Measurements from ENCODE around the gene SMIM11.
"Not testable (repeated sequence)": the region's sequence is repeated elsewhere in the genome, so short reads cannot be mapped to it uniquely, and the experiment has no call there.

Gene SMIM11

DNA sequence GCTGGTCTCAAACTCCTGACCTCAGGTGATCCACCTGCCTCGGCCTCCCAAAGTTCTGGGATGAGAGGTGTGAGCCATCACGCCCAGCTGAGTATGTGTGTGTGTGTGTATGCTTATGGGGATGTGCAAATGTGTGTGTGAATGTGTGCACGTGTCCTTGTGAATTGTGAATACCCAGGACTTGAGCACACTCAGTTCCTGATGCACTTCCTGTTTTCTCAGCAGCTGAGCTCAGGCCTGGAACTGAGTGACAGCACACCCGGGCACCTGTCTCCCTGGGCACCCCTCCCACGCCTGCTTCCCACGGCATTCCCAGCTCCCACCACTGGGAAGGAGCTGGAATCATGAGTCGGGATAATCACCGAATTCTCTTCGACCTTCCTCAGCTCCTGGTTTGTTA, 32.0 kb downstream of the SMIM11 start:
- not testable (repeated sequence) for DNase-seq (ENCODE audit: low read depth in 2 of 3, low spot score in 2 of 3)

DNA sequence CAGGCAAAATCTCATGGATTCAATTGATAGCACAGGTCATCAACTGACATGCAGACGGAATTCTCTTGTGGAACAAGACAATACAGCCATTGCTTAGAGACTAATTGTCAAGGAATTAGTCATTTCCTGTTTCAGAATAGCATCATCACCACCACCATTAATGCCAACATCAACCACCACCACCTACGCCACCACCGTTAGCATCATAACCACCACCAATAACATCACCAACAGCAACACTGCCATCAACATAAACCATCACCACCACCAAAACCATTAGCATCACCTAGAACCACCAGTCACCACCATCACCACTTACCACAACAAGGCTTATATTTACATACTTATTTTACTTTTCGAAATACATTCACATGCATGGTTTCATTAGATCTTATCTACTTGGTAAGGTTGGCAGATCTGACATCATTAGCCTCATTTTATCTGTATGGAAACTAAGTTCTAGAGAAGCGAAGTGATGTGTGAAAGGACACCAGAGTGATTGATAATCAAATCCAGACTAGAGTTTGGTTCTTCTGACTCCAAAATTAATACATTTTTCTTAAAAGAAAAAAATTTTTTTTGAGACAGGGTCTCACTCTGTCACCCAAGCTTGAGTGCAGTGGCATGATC, 42.3 kb downstream of the SMIM11 start:
- DNase-seq (ENCODE audit: low read depth in 2 of 3, low spot score in 2 of 3) = not testable (repeated sequence)

DNA sequence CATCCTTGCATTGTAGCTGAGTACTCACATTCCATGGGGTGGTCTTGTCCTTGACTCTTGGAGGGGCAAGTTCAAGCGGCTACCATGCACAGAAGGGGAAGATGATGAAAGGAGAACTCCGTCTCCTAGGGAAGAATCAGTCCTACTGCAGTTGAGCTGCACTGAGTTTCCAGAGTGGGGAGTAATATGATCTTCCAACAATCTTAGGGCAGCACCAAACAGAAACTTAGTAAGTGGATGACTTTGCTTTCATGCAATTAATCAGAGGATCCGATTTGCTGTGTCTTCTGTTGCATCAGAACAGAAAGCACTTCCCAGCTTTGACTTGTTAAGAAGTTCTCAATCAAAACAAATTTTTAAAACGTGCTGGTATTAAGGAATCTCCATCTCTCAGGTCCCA, 48.5 kb downstream of the SMIM11 start, which contains the start of gene SMIM34:
Gene SMIM34 (minus strand): TSS at position 147 of the 400 bp plus-strand sequence. CDS start 112 bp downstream, at position 35.
- DNase-seq (ENCODE audit: low read depth in 2 of 3, low spot score in 2 of 3) = not testable (repeated sequence)

DNA sequence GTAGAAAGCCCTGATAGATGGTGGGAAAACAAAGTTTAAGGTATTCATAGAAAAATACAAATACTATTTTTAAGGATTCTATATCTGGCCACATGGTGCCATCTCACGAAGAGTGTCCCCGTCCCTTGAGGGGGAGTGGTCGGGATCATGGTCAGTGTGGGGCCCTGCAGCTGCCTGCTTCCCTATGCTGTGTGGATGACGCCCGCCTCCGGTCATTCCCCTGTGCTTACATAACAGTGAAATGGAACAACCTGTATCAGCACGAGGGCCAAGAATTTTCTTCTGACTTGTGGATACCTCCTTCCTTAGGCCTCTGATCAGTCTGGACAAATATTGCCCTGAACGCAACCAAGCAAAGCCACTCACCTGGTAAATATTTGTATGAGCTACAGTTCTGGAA, 52.0 kb downstream of the SMIM11 start:
- not testable (repeated sequence) for DNase-seq (ENCODE audit: low read depth in 2 of 3, low spot score in 2 of 3)

DNA sequence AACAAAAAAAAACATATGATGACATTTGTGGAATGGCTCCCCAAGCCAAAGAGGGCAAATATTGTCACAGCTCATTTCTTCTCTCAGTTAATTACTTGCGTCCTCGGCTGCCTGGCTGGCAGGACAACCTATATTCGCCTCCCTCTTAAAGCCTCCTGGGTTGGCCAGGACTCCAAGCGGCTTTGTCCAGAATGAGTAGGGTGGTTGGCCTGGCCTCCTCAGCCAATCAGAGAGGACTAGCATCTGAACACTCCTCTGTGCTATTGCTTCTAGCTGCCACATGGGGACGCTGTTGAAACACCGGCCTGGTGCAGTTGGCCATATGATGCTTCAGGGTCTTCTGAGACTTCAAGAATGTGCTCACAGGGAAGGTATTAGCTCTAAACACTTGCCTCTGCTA, 53.1 kb downstream of the SMIM11 start:
- DNase-seq (ENCODE audit: low read depth in 2 of 3, low spot score in 2 of 3) = not testable (repeated sequence)

DNA sequence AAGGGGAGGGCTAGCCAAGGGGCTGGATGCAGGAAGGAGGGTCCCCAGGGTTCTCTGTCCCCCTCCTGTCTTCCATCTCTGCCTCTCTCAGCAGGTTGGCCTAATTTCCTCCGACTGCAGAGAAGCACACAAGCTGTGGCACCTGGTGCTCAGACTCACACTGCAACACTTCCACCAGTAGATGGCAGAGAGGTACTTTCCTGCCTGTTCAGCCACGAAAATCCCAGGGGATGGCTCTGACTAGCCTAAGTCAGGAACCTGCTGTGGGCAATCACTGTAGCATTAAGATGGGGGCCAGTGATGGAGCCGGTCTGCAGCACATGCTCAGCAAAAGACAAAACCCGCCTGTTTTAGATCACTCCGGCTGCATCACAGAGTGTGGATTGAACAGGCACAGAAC, 54.4 kb downstream of the SMIM11 start:
- DNase-seq (ENCODE audit: low read depth in 2 of 3, low spot score in 2 of 3) = not testable (repeated sequence)
